Activated T-cell treated with anti-CD3 and anti-CD28 coated beads, Interleukin-2, amount 50 U/mL, for 1 hour (primary cell): ENCODE measurements around the gene MICB.

ENCODE experiments used
- DNase-seq: peaks from one replicate; pipeline ENCODE4 v3.0.0-alpha.2; 2020

MICB gene

GRCh38 chr6:31513456-31514165 is 15.7 kb downstream of the MICB start:
- DNase-seq = no peak

GRCh38 chr6:31521835-31522234 is 23.9 kb downstream of the MICB start:
- no peak for DNase-seq

GRCh38 chr6:31525553-31525931 is 27.6 kb downstream of the MICB start:
- no peak for DNase-seq

- no peak for DNase-seq
These were observed 28.1 kb downstream of the MICB start for GRCh38 chr6:31525932-31526591.

- no peak for DNase-seq
These were observed 30.4 kb downstream of the MICB start for GRCh38 chr6:31528307-31528777.

GRCh38 chr6:31528821-31529328 is 30.9 kb downstream of the MICB start, which contains the start of gene MCCD1:
MCCD1 (plus strand) TSS chr6:31528962; CDS start chr6:31529015, 53 bp downstream.
- DNase-seq = no peak

GRCh38 chr6:31529329-31530150 is 31.6 kb downstream of the MICB start:
- no peak for DNase-seq

GRCh38 chr6:31530659-31531058 is 32.7 kb downstream of the MICB start:
- no peak for DNase-seq

GRCh38 chr6:31531162-31531561 is 33.2 kb downstream of the MICB start:
- no peak for DNase-seq

GRCh38 chr6:31531771-31532643 is 34.1 kb downstream of the MICB start:
- no peak for DNase-seq

GRCh38 chr6:31532644-31533454 is 34.9 kb downstream of the MICB start:
- no peak for DNase-seq

- DNase-seq = no peak
These were observed 35.5 kb downstream of the MICB start for GRCh38 chr6:31533455-31533841.

GRCh38 chr6:31534011-31534410 is 36.1 kb downstream of the MICB start:
- no peak for DNase-seq

- no peak for DNase-seq
These were observed 36.6 kb downstream of the MICB start for GRCh38 chr6:31534521-31535040.

- no peak for DNase-seq
These were observed 37.8 kb downstream of the MICB start for GRCh38 chr6:31535538-31536324.

- no peak for DNase-seq
These were observed 41.0 kb downstream of the MICB start for GRCh38 chr6:31538805-31539400.

- DNase-seq = no peak
These were observed 42.7 kb downstream of the MICB start for GRCh38 chr6:31540640-31541039.

GRCh38 chr6:31541059-31541657 is 43.2 kb downstream of the MICB start:
- peak; percentile 67 for DNase-seq
